ENCODE data around the gene FKBP4.

FKBP4 gene

GRCh38 chr12:2819810-2820209 lies 25.0 kb downstream of the FKBP4 start:
- no peak overlapping the region for H3K9ac ChIP-seq (ENCODE audit: low read depth, low read length)
- H3K27me3 ChIP-seq (ENCODE audit: control insufficient read depth, insufficient read depth, low read length) = no peaks in the 10 kb centered on the region
- H3K36me3 ChIP-seq (ENCODE audit: control insufficient read depth, insufficient read depth, low read length) = peaks cover 75% of the 10 kb centered on the region
- H3K9me3 ChIP-seq (ENCODE audit: control insufficient read depth, insufficient read depth, low read length) = no peaks in the 10 kb centered on the region
- peaks cover 12% of the 10 kb centered on the region; the same call in 1 of the 2 replicates for H3K4me1 ChIP-seq (ENCODE audit: control insufficient read depth, insufficient read depth, low read length)
- H3K4me3 ChIP-seq (ENCODE audit: low read depth, low read length) = no peak overlapping the region
- H3K27ac ChIP-seq (ENCODE audit: low read depth, low read length) = no peak overlapping the region

GRCh38 chr12:2820432-2820831 lies 25.7 kb downstream of the FKBP4 start:
- Histone ChIP-seq H3K9ac (ENCODE audit: low read depth, low read length) (no peak overlapping the region), H3K27me3 (ENCODE audit: control insufficient read depth, insufficient read depth, low read length) (no peaks in the 10 kb centered on the region), H3K9me3 (ENCODE audit: control insufficient read depth, insufficient read depth, low read length) (no peaks in the 10 kb centered on the region), H3K27ac (ENCODE audit: low read depth, low read length) (no peak overlapping the region), H3K4me3 (ENCODE audit: low read depth, low read length) (no peak overlapping the region), H3K4me1 (ENCODE audit: control insufficient read depth, insufficient read depth, low read length) (peaks cover 17% of the 10 kb centered on the region), H3K36me3 (ENCODE audit: control insufficient read depth, insufficient read depth, low read length) (peaks cover 81% of the 10 kb centered on the region)

GRCh38 chr12:2823483-2823882 lies 28.7 kb downstream of the FKBP4 start:
- H3K4me1 ChIP-seq (ENCODE audit: control insufficient read depth, insufficient read depth, low read length) = peaks cover 25% of the 10 kb centered on the region
- no peaks in the 10 kb centered on the region for H3K9me3 ChIP-seq (ENCODE audit: control insufficient read depth, insufficient read depth, low read length)
- H3K27ac ChIP-seq (ENCODE audit: low read depth, low read length) = no peak overlapping the region
- no peak overlapping the region for H3K9ac ChIP-seq (ENCODE audit: low read depth, low read length)
- H3K27me3 ChIP-seq (ENCODE audit: control insufficient read depth, insufficient read depth, low read length) = no peaks in the 10 kb centered on the region
- H3K36me3 ChIP-seq (ENCODE audit: control insufficient read depth, insufficient read depth, low read length) = peaks cover 90% of the 10 kb centered on the region
- H3K4me3 ChIP-seq (ENCODE audit: low read depth, low read length) = no peak overlapping the region

GRCh38 chr12:2824541-2824940 lies 29.8 kb downstream of the FKBP4 start:
- H3K9me3 ChIP-seq (ENCODE audit: control insufficient read depth, insufficient read depth, low read length) = no peaks in the 10 kb centered on the region
- H3K9ac ChIP-seq (ENCODE audit: low read depth, low read length) = no peak overlapping the region
- H3K36me3 ChIP-seq (ENCODE audit: control insufficient read depth, insufficient read depth, low read length) = peaks cover 91% of the 10 kb centered on the region
- H3K4me3 ChIP-seq (ENCODE audit: low read depth, low read length) = no peak overlapping the region
- no peaks in the 10 kb centered on the region for H3K27me3 ChIP-seq (ENCODE audit: control insufficient read depth, insufficient read depth, low read length)
- peaks cover 25% of the 10 kb centered on the region for H3K4me1 ChIP-seq (ENCODE audit: control insufficient read depth, insufficient read depth, low read length)
- H3K27ac ChIP-seq (ENCODE audit: low read depth, low read length) = peak overlapping the region; percentile 79

- Histone ChIP-seq H3K4me1 (ENCODE audit: control insufficient read depth, insufficient read depth, low read length) (peaks cover 23% of the 10 kb centered on the region), H3K36me3 (ENCODE audit: control insufficient read depth, insufficient read depth, low read length) (peaks cover 86% of the 10 kb centered on the region), H3K27ac (ENCODE audit: low read depth, low read length) (peak overlapping the region; percentile 79), H3K27me3 (ENCODE audit: control insufficient read depth, insufficient read depth, low read length) (no peaks in the 10 kb centered on the region), H3K9me3 (ENCODE audit: control insufficient read depth, insufficient read depth, low read length) (no peaks in the 10 kb centered on the region), H3K4me3 (ENCODE audit: low read depth, low read length) (no peak overlapping the region), H3K9ac (ENCODE audit: low read depth, low read length) (no peak overlapping the region)
Observed at GRCh38 chr12:2825132-2825531, 30.4 kb downstream of the FKBP4 start.

GRCh38 chr12:2826036-2826435 lies 31.3 kb downstream of the FKBP4 start:
- peaks cover 21% of the 10 kb centered on the region for H3K4me1 ChIP-seq (ENCODE audit: control insufficient read depth, insufficient read depth, low read length)
- no peak overlapping the region for H3K9ac ChIP-seq (ENCODE audit: low read depth, low read length)
- H3K9me3 ChIP-seq (ENCODE audit: control insufficient read depth, insufficient read depth, low read length) = no peaks in the 10 kb centered on the region
- no peak overlapping the region for H3K27ac ChIP-seq (ENCODE audit: low read depth, low read length)
- no peak overlapping the region for H3K4me3 ChIP-seq (ENCODE audit: low read depth, low read length)
- H3K36me3 ChIP-seq (ENCODE audit: control insufficient read depth, insufficient read depth, low read length) = peaks cover 79% of the 10 kb centered on the region
- no peaks in the 10 kb centered on the region for H3K27me3 ChIP-seq (ENCODE audit: control insufficient read depth, insufficient read depth, low read length)

- Histone ChIP-seq H3K9ac (ENCODE audit: low read depth, low read length) (no peak overlapping the region), H3K36me3 (ENCODE audit: control insufficient read depth, insufficient read depth, low read length) (peaks cover 70% of the 10 kb centered on the region), H3K27me3 (ENCODE audit: control insufficient read depth, insufficient read depth, low read length) (no peaks in the 10 kb centered on the region), H3K9me3 (ENCODE audit: control insufficient read depth, insufficient read depth, low read length) (no peaks in the 10 kb centered on the region), H3K4me3 (ENCODE audit: low read depth, low read length) (no peak overlapping the region), H3K27ac (ENCODE audit: low read depth, low read length) (peak overlapping the region; percentile 10), H3K4me1 (ENCODE audit: control insufficient read depth, insufficient read depth, low read length) (peaks cover 21% of the 10 kb centered on the region)
Observed at GRCh38 chr12:2826721-2827515, 32.1 kb downstream of the FKBP4 start.

GRCh38 chr12:2829275-2829674 lies 34.5 kb downstream of the FKBP4 start:
- Histone ChIP-seq H3K27me3 (ENCODE audit: control insufficient read depth, insufficient read depth, low read length) (no peaks in the 10 kb centered on the region), H3K4me1 (ENCODE audit: control insufficient read depth, insufficient read depth, low read length) (peaks cover 22% of the 10 kb centered on the region), H3K36me3 (ENCODE audit: control insufficient read depth, insufficient read depth, low read length) (peaks cover 46% of the 10 kb centered on the region), H3K9me3 (ENCODE audit: control insufficient read depth, insufficient read depth, low read length) (no peaks in the 10 kb centered on the region), H3K9ac (ENCODE audit: low read depth, low read length) (no peak overlapping the region), H3K4me3 (ENCODE audit: low read depth, low read length) (no peak overlapping the region), H3K27ac (ENCODE audit: low read depth, low read length) (no peak overlapping the region)

- H3K9ac ChIP-seq (ENCODE audit: low read depth, low read length) = no peak overlapping the region
- no peaks in the 10 kb centered on the region for H3K27me3 ChIP-seq (ENCODE audit: control insufficient read depth, insufficient read depth, low read length)
- no peaks in the 10 kb centered on the region for H3K9me3 ChIP-seq (ENCODE audit: control insufficient read depth, insufficient read depth, low read length)
- no peak overlapping the region for H3K27ac ChIP-seq (ENCODE audit: low read depth, low read length)
- peaks cover 15% of the 10 kb centered on the region for H3K36me3 ChIP-seq (ENCODE audit: control insufficient read depth, insufficient read depth, low read length)
- peaks cover 17% of the 10 kb centered on the region for H3K4me1 ChIP-seq (ENCODE audit: control insufficient read depth, insufficient read depth, low read length)
- no peak overlapping the region for H3K4me3 ChIP-seq (ENCODE audit: low read depth, low read length)
Observed at GRCh38 chr12:2832550-2833127, 37.9 kb downstream of the FKBP4 start.

GRCh38 chr12:2833327-2833726 lies 38.6 kb downstream of the FKBP4 start:
- Histone ChIP-seq H3K4me3 (ENCODE audit: low read depth, low read length) (no peak overlapping the region), H3K9me3 (ENCODE audit: control insufficient read depth, insufficient read depth, low read length) (no peaks in the 10 kb centered on the region), H3K36me3 (ENCODE audit: control insufficient read depth, insufficient read depth, low read length) (peaks cover 8% of the 10 kb centered on the region)

GRCh38 chr12:2833810-2834209 lies 39.0 kb downstream of the FKBP4 start:
- no peak overlapping the region for H3K4me3 ChIP-seq (ENCODE audit: low read depth, low read length)
- H3K9me3 ChIP-seq (ENCODE audit: control insufficient read depth, insufficient read depth, low read length) = no peaks in the 10 kb centered on the region
- no peaks in the 10 kb centered on the region for H3K27me3 ChIP-seq (ENCODE audit: control insufficient read depth, insufficient read depth, low read length)
- H3K9ac ChIP-seq (ENCODE audit: low read depth, low read length) = no peak overlapping the region
- H3K36me3 ChIP-seq (ENCODE audit: control insufficient read depth, insufficient read depth, low read length) = peaks cover 6% of the 10 kb centered on the region
- H3K27ac ChIP-seq (ENCODE audit: low read depth, low read length) = no peak overlapping the region
- peaks cover 17% of the 10 kb centered on the region for H3K4me1 ChIP-seq (ENCODE audit: control insufficient read depth, insufficient read depth, low read length)

More at GRCh38 chr12:2833327-2833726, 38.6 kb downstream of the FKBP4 start:
- H3K4me1 ChIP-seq (ENCODE audit: control insufficient read depth, insufficient read depth, low read length) = peaks cover 17% of the 10 kb centered on the region
- H3K9ac ChIP-seq (ENCODE audit: low read depth, low read length) = no peak overlapping the region
- no peaks in the 10 kb centered on the region for H3K27me3 ChIP-seq (ENCODE audit: control insufficient read depth, insufficient read depth, low read length)
- no peak overlapping the region for H3K27ac ChIP-seq (ENCODE audit: low read depth, low read length)
